NT2/D1 (cell line): Measurements from ENCODE around the gene RAB11B.

ENCODE experiments used
- SUZ12 ChIP-seq: IDR thresholded peaks from 2 replicates; pipeline ENCODE4 v1.6.1; 2011; ENCODE audit not compliant: insufficient read length, insufficient read depth; ENCODE audit errors: extremely low read depth
- YY1 ChIP-seq: IDR thresholded peaks from 2 replicates; pipeline ENCODE4 v1.6.1; 2011; ENCODE audit not compliant: insufficient read length, insufficient read depth
- ZNF274 ChIP-seq: IDR thresholded peaks from 2 replicates; pipeline ENCODE4 v1.6.1; 2011; ENCODE audit warnings: mild to moderate bottlenecking, low read depth, low read length

DNA sequence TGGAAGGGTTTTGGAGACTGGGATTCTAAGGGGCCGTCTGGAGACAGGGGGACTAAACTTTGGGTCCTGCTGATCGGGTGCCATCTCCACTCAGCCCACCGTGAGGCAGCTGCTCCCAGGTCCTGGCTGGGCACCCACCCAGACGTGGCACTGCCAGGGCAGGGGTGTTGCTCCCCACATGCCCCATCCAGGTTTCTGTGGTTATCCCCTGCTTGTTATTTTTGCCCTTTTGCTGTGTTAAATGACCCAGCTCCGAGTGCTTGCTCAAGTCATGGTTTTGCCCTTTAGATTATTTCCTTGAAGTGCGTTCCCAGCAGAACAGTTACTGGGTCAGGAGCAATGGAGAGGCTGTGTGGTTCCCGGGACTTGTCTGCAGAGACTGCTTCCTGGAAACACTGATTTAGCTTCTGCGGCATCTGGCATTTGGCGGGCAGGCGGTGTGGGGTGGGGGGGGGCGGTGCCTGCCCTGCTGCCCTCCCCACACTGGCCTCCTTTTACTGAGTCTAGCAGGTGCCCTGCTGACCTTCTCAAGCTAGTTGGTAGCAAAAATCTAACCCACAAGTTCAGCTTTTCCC, 1.9 kb downstream of the RAB11B start:
- TF ChIP-seq SUZ12 (no peak), YY1 (no peak), ZNF274 (no peak)
